AG20443 (cell line): Measurements from ENCODE around the gene CEMIP.

Experiments
- DNase-seq: peaks from one replicate; pipeline ENCODE4 v3.0.0; 2012; ENCODE audit warnings: low spot score, mixed read lengths

CEMIP gene

GRCh38 chr15:80822676-80823075, 43.5 kb downstream of the CEMIP start:
- no peak for DNase-seq

- DNase-seq: no peak
These were observed 44.0 kb downstream of the CEMIP start for GRCh38 chr15:80823120-80823519.

DNA sequence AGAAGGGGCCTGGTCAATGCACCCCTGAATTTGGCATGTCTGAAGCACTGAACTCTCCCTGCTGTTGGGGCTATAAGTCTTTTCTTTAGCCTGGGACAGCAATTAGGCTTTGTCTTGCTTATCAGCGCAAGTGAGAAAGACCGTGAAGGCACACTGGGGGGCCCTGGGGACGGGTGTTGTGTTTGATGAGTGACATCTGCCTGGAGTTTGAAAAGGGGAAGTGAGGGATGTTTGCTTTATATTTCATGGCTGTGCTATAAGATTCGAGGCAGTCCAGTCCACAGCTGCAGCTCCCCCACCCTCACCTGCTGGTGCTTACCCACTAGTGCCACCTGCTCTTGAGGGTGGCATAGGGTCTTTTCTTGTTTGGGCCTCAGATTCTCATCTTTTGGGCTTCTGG, 44.8 kb downstream of the CEMIP start:
- no peak for DNase-seq

DNA sequence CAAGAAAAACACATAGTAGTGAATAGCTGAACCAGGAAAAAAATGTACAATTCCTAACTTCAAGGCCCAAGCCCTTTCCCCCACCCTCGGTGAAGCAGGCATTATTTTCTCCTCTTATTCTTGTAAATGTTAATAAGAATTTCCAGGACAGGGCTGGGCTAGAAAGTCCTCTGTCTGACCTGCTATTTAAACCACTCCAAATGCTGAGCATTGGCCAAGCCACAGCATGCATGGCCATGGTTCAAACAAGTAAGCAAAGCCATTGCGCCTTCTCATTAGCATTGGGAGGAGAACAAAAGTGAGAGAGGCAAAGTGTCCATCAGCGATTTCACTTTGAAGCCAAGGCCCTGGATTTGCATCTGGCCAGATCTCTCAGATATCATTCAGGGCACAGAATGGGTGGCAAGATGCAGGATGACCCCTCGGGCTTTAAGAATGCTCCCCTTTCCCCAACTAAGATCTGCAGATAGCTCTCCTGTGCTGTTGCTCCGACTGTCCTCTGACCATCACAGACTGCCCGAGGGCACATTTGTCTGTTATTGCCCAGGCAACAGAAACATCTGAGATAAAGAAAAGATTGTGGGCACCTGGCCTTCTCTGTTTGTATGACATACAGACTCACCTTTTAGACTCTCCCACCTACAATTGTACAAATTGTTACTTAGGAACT, 46.3 kb downstream of the CEMIP start:
- peak; percentile 79 for DNase-seq

- DNase-seq: no peak
These were observed 49.6 kb downstream of the CEMIP start for GRCh38 chr15:80828796-80829195.

GRCh38 chr15:80830677-80831076, 51.5 kb downstream of the CEMIP start:
- no peak for DNase-seq

GRCh38 chr15:80831192-80831591, 52.0 kb downstream of the CEMIP start:
- no peak for DNase-seq

- no peak for DNase-seq
These were observed 52.5 kb downstream of the CEMIP start for GRCh38 chr15:80831606-80832224.

DNA sequence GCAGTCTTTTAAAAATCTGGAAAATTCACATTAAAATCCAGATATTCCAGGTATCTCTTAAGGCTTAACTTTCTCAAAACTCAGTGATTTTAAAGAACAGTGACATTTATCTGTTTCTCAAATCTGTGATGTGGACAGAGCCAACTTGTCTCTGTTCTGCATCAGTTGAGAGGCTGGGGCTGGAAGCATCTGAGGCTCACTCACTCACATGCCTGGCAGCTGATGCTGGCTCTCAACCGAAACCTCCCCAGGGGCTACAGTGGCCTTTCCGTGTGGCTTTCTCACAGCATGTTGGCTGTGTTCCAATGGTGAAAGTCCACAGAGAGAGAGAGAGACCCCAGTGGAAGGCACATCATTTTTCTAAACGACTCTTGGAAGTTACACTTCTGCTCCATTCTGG, 53.5 kb downstream of the CEMIP start:
- DNase-seq: no peak

DNA sequence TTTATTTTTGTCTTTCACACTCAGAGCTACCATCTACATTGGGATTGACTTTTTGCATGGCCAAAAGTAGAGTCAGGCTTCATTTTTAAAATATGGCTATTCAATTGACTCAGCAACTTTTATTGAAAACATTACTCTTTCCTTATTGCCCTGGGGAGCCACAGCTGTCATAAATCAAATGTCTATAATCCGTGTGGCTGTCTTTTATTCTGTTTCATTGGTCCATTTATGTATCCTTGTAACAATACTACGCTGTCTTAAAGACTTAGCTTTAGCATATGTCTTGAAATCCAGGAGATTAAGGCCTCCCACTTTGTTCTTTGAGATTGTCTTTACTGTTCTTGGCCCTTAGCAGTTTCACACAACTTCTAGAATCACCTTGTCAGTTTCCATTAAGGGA, 55.2 kb downstream of the CEMIP start:
- DNase-seq: no peak

GRCh38 chr15:80834906-80835305, 55.7 kb downstream of the CEMIP start:
- peak; percentile 51 for DNase-seq

- DNase-seq: peak; percentile 45
These were observed 56.2 kb downstream of the CEMIP start for GRCh38 chr15:80835336-80835735.

- DNase-seq: no peak
These were observed 57.1 kb downstream of the CEMIP start for GRCh38 chr15:80836223-80836622.

DNA sequence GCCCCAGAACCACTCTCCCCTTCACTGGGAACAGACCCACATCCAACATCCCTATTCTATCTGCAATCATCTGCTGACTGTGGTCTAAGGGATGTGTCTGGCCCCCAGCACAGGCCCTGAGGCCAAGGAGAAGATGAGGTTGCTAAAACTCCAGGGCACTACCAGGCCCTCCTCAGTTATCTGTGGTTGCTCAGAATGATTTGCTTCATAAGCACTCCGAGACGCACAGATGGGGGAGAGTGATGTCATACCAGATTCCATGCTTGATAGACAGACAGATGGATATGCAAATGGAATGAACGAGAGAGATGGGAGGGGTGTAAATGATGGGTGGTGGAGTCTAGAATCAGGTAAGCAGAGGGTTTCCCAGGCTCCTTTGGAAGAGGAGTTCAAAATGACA, 57.8 kb downstream of the CEMIP start:
- DNase-seq: no peak

DNA sequence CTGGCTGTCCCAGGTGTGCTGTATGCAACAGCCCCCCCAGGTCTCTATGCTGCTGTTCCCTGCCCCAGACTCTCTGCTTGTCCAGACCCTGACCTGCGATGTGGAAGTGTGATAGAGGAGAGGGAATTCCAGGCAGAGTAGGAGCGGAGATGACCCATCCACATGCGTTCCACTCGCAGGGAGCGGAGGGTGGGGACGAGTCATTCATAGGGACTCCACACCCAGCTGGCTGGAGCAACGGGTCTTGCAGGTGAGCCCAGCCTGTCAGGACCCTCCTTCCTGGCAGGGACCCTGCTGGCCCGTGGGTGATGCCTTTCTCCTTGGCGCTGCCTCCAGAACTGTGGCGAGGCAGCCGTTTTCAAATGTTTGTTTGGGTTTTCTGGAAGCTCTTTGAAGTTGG, 58.8 kb downstream of the CEMIP start:
- no peak for DNase-seq

- DNase-seq: no peak
These were observed 59.5 kb downstream of the CEMIP start for GRCh38 chr15:80838666-80839065.

- no peak for DNase-seq
These were observed 60.6 kb downstream of the CEMIP start for GRCh38 chr15:80839764-80840130.

GRCh38 chr15:80840182-80841130, 61.3 kb downstream of the CEMIP start:
- DNase-seq: no peak

- no peak for DNase-seq
These were observed 62.4 kb downstream of the CEMIP start for GRCh38 chr15:80841541-80841940.

DNA sequence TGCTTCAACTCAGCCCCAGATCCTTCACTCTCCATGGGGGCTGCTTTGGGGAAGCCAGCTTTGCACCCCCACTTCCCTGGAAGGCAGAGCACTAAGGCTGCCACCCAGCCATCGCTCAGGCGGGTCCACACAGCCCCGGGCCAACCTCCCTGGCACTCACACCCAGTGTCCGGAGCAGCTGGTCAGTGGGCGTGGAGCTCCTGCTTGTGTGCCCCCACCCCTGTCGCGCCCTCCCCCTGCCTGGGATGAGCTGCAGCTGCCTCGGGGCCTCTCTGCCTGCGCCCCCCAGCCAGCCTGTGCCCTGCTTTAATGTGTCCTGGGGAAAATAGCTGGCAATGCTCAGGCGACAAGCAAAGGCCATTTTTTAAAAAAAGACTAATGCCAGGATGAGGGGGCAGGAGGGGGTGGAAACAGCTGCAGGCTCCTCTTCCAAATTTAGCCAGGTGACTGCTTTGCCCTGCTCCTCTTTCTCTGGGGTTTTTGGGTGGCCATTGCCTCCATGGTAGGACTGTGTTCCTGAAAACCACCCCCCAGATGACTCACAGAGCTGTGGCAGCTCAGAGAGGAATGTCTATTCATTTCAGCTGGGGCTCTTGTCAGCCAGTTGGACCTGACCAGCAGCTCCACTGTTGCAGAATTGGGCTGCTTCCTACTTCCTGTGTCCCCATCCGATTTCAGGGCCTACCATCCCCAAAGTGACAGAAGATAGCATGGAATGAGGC, 65.0 kb downstream of the CEMIP start:
- DNase-seq: peak; percentile 85

GRCh38 chr15:80846031-80846815, 67.1 kb downstream of the CEMIP start:
- DNase-seq: no peak

GRCh38 chr15:80849308-80849707, 70.1 kb downstream of the CEMIP start:
- peak; percentile 90 for DNase-seq
